ENCODE measurements around the gene COMMD1.
A peak's percentile ranks its signal among the peaks of the same experiment; 100 is the strongest.

The COMMD1 gene

GRCh38 chr2:61970807-61971556, 65.5 kb downstream of the COMMD1 start:
- no peak for TF ChIP-seq CTCF (IDR thresholded peaks at IDR 0.05; ENCODE audit: low read depth, low read length)
- no peak overlapping the region for H3K4me3 ChIP-seq (ENCODE audit: low read depth, low read length)

GRCh38 chr2:61978522-61978921, 73.0 kb downstream of the COMMD1 start:
- no peak overlapping the region for H3K4me3 ChIP-seq (ENCODE audit: low read depth, low read length)
- no peak for TF ChIP-seq CTCF (IDR thresholded peaks at IDR 0.05; ENCODE audit: low read depth, low read length)

GRCh38 chr2:61980758-61981157, 75.3 kb downstream of the COMMD1 start:
- no peak overlapping the region for H3K4me3 ChIP-seq (ENCODE audit: low read depth, low read length)
- no peak for TF ChIP-seq CTCF (IDR thresholded peaks at IDR 0.05; ENCODE audit: low read depth, low read length)

GRCh38 chr2:61984682-61985081, 79.2 kb downstream of the COMMD1 start:
- no peak for TF ChIP-seq CTCF (IDR thresholded peaks at IDR 0.05; ENCODE audit: low read depth, low read length)
- H3K4me3 ChIP-seq (ENCODE audit: low read depth, low read length) = no peak overlapping the region

GRCh38 chr2:61988462-61989366, 83.2 kb downstream of the COMMD1 start:
- no peak for TF ChIP-seq CTCF (IDR thresholded peaks at IDR 0.05; ENCODE audit: low read depth, low read length)

GRCh38 chr2:61993422-61994024, 88.0 kb downstream of the COMMD1 start:
- H3K4me3 ChIP-seq (ENCODE audit: low read depth, low read length) = no peak overlapping the region

More at GRCh38 chr2:61988462-61989366, 83.2 kb downstream of the COMMD1 start:
- H3K4me3 ChIP-seq (ENCODE audit: low read depth, low read length) = no peak overlapping the region

More at GRCh38 chr2:61993422-61994024, 88.0 kb downstream of the COMMD1 start:
- peak; percentile 56 for TF ChIP-seq CTCF (IDR thresholded peaks at IDR 0.05; ENCODE audit: low read depth, low read length)
